SU-DHL-6 (cell line): ENCODE data around the gene CPLANE1.

ENCODE experiments used
- H2AFZ ChIP-seq: fragments of 200-600 bp; sonication (generic); 2 replicates; pipeline ENCODE4 v1.6.1; 2014; ENCODE audit warnings: low read depth, mild to moderate bottlenecking, moderate library complexity, mixed read lengths, antibody characterized with exemption, low read length; ENCODE audit not compliant: severe bottlenecking
- H3F3A ChIP-seq: fragments of 200-600 bp; shearing (Covaris generic); 2 replicates; pipeline ENCODE4 v1.6.0; 2016; ENCODE audit warnings: antibody characterized with exemption, mild to moderate bottlenecking; ENCODE audit not compliant: insufficient read depth
- H3K27ac ChIP-seq: fragments of 200-600 bp; sonication (generic); 2 replicates; pipeline ENCODE4 v1.5.1; 2016; ENCODE audit warnings: low read depth, mild to moderate bottlenecking, low read length, moderate library complexity, mixed read lengths
- H3K27me3 ChIP-seq: fragments of 200-600 bp; sonication (generic), shearing (Covaris generic); 2 replicates; pipeline ENCODE4 v1.6.0; 2014; ENCODE audit warnings: mild to moderate bottlenecking, low read length
- H3K36me3 ChIP-seq: fragments of 200-600 bp; sonication (generic); 2 replicates; pipeline ENCODE4 v1.6.1; 2014; ENCODE audit warnings: mild to moderate bottlenecking, low read length, mixed read lengths
- H3K4me2 ChIP-seq: fragments of 300-600, 200-600 bp; shearing (Covaris generic), sonication (generic); 2 replicates; pipeline ENCODE4 v1.6.0; 2014; ENCODE audit warnings: low read length, low read depth, mild to moderate bottlenecking; ENCODE audit not compliant: poor library complexity, severe bottlenecking
- H3K4me3 ChIP-seq: fragments of 200-600 bp; sonication (generic); 2 replicates; pipeline ENCODE4 v1.5.1; 2014; ENCODE audit warnings: antibody characterized with exemption, low read length, mild to moderate bottlenecking, mixed read lengths; ENCODE audit not compliant: insufficient read depth, poor library complexity, severe bottlenecking
- H3K79me2 ChIP-seq: fragments of 200-600 bp; sonication (generic); 2 replicates; pipeline ENCODE4 v1.6.1; 2014; ENCODE audit warnings: mild to moderate bottlenecking, low read length, moderate library complexity; ENCODE audit not compliant: insufficient read depth
- H3K9ac ChIP-seq: fragments of 200-600 bp; sonication (generic); 2 replicates; pipeline ENCODE4 v1.7.0; 2014; ENCODE audit warnings: mild to moderate bottlenecking, low read length
- H3K9me2 ChIP-seq: fragments of 200-600 bp; sonication (generic); replicated peaks from 2 replicates; pipeline ENCODE4 v1.6.1; 2014; ENCODE audit warnings: low read length; ENCODE audit not compliant: insufficient read depth
- H3K9me3 ChIP-seq: fragments of 200-600 bp; sonication (generic); 2 replicates; pipeline ENCODE4 v1.6.1; 2014; ENCODE audit warnings: low read length, mixed read lengths; ENCODE audit not compliant: insufficient read depth
- H4K20me1 ChIP-seq: fragments of 200-600 bp; sonication (generic); 2 replicates; pipeline ENCODE4 v1.6.1; 2014; ENCODE audit warnings: low read depth, mild to moderate bottlenecking, antibody characterized with exemption, low read length, moderate library complexity, mixed read lengths
- EZH2phosphoT487 ChIP-seq: fragments of 200-600 bp; sonication (generic), shearing (Covaris generic); conservative IDR thresholded peaks from 2 replicates; pipeline ENCODE4 v1.6.1; 2018; ENCODE audit warnings: mild to moderate bottlenecking, antibody characterized with exemption, low read length, moderate library complexity, mixed read lengths
- TF ChIP-seq, protein P1 (sequence below): fragments of 200-600 bp; sonication (generic); IDR thresholded peaks from one replicate; pipeline ENCODE4 v1.5.1; 2017; ENCODE audit warnings: antibody characterized with exemption, mild to moderate bottlenecking, low read length, moderate library complexity; ENCODE audit not compliant: insufficient read depth, poor library complexity, severe bottlenecking

Gene CPLANE1

GRCh38 chr5:37080697-37081096 is 168.5 kb downstream of the CPLANE1 start:
- Histone ChIP-seq H3K9ac (no peak overlapping the region), H3K9me2 (no peaks in the 10 kb centered on the region), H3K27me3 (no peaks in the 10 kb centered on the region), H3K79me2 (no peaks in the 10 kb centered on the region), H3F3A (no peaks in the 10 kb centered on the region), H3K4me2 (no peak overlapping the region), H2AFZ (no peak overlapping the region), H3K27ac (no peak overlapping the region), H3K36me3 (no peaks in the 10 kb centered on the region), H4K20me1 (no peaks in the 10 kb centered on the region), H3K4me3 (no peak overlapping the region), H3K9me3 (no peaks in the 10 kb centered on the region)
- no peak for TF ChIP-seq EZH2phosphoT487
- TF ChIP-seq, protein P1, sequence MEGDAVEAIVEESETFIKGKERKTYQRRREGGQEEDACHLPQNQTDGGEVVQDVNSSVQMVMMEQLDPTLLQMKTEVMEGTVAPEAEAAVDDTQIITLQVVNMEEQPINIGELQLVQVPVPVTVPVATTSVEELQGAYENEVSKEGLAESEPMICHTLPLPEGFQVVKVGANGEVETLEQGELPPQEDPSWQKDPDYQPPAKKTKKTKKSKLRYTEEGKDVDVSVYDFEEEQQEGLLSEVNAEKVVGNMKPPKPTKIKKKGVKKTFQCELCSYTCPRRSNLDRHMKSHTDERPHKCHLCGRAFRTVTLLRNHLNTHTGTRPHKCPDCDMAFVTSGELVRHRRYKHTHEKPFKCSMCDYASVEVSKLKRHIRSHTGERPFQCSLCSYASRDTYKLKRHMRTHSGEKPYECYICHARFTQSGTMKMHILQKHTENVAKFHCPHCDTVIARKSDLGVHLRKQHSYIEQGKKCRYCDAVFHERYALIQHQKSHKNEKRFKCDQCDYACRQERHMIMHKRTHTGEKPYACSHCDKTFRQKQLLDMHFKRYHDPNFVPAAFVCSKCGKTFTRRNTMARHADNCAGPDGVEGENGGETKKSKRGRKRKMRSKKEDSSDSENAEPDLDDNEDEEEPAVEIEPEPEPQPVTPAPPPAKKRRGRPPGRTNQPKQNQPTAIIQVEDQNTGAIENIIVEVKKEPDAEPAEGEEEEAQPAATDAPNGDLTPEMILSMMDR: no peak

DNA sequence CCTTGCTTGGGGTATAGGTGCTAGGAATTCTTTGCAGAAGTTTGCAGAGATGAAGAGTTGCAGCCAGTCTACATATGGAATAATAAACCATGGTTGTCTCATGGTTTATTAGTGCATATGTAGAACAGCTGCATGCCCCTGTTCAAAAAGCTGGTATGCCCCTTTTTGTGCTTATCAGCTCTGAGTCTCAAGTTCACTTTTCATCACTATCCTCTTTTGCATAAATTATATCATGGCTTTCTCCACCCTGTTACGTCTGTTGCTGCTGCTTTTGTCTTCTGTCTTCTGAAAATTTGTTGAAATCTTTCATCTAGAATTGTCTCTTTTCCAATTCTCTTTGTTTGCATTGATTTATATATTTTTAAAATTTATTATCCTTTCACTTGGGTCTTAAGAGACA is 172.0 kb downstream of the CPLANE1 start:
- Histone ChIP-seq H4K20me1 (no peaks in the 10 kb centered on the region), H3K9ac (no peak overlapping the region)

DNA sequence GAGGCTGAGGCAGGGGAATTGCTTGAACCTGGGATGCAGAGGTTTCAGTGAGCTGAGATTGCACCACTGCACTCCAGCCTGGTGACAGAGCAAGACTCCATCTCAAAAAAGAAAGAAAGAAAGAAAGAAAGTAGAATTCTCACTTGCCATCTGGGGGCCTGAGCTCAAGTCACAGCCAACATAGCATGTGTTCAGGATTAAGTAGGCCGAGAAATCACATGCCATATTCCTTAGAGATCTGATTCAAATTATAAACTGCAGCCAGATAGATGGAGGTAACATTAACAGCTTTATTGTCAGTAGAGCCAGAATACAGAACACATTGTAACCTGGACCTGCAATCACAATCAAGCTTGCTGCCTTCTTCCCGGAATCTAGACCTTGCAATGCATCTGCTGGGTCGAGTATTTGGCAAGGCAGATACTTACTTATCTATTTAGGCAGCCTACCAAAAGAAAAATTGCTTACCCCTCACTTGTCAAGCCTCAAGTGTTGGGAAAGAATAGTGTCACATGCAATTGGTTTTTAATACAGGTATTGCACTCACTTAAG is 173.7 kb downstream of the CPLANE1 start:
- Histone ChIP-seq H2AFZ (no peak overlapping the region), H3K9ac (no peak overlapping the region), H4K20me1 (no peaks in the 10 kb centered on the region), H3K27me3 (no peaks in the 10 kb centered on the region), H3K4me3 (no peak overlapping the region), H3K36me3 (no peaks in the 10 kb centered on the region), H3K27ac (no peak overlapping the region), H3K9me2 (no peaks in the 10 kb centered on the region), H3K79me2 (no peaks in the 10 kb centered on the region), H3K4me2 (no peak overlapping the region), H3F3A (no peaks in the 10 kb centered on the region), H3K9me3 (no peaks in the 10 kb centered on the region)
- no peak for TF ChIP-seq EZH2phosphoT487
- TF ChIP-seq, protein P1: no peak

More for the DNA sequence above, 172.0 kb downstream of the CPLANE1 start:
- Histone ChIP-seq H2AFZ (no peak overlapping the region), H3F3A (no peaks in the 10 kb centered on the region), H3K79me2 (no peaks in the 10 kb centered on the region), H3K27ac (no peak overlapping the region), H3K36me3 (no peaks in the 10 kb centered on the region), H3K9me3 (no peaks in the 10 kb centered on the region), H3K27me3 (no peaks in the 10 kb centered on the region), H3K9me2 (no peaks in the 10 kb centered on the region), H3K4me3 (no peak overlapping the region), H3K4me2 (no peak overlapping the region)
- no peak for TF ChIP-seq EZH2phosphoT487
- TF ChIP-seq, protein P1: no peak
